Endothelial cell of umbilical vein (primary cell): ENCODE data around the gene PFDN6. TPM values are rescaled to one million over a fixed set of nuclear protein-coding genes. Genes with fewer than 3 reads are reported as not detected.

Experiments used
- BruUV-seq: library from RNA; stranded (reverse); fragments of 400-500 nt; replicated peaks from 2 replicates; lab custom pipeline; 2021; lab: Mats Ljungman, UMichigan
- CTCF ChIA-PET: fragments of 300-600, 350-600 bp; sonication (Branson Sonifier 250); formaldehyde crosslinking; loops from one replicate; lab custom pipeline; 2021; ENCODE audit warnings: antibody characterized with exemption, inconsistent platforms; lab: Charles Lee
- POLR2A ChIA-PET: fragments of 300-600, 350-600 bp; sonication (Branson Sonifier 250); formaldehyde crosslinking; loops from one replicate; lab custom pipeline; 2021; ENCODE audit warnings: antibody characterized with exemption, inconsistent platforms; lab: Charles Lee
- DNase-seq: peaks from one replicate; pipeline ENCODE4 v3.0.0-alpha.2; 2011; ENCODE audit warnings: low read depth, low spot score
- FAIRE-seq: peaks from 2 replicates; lab custom pipeline; 2011; peaks lifted over from hg19 to GRCh38; lab: Jason Lieb, UNC
- H2AFZ ChIP-seq: 2 replicates; pipeline ENCODE4 v1.6.0; 2012; ENCODE audit warnings: low read depth, low read length, control low read depth, inconsistent platforms
- H3K27ac ChIP-seq: 2 replicates; pipeline ENCODE4 v1.5.1; 2011; ENCODE audit warnings: low read depth, mild to moderate bottlenecking, control low read depth, low read length, moderate library complexity; ENCODE audit not compliant: insufficient read depth
- H3K27me3 ChIP-seq, 2 experiments: 2 replicates each; pipeline versions ENCODE4 v1.6.0 to v1.6.1; 2011; ENCODE audit warnings: low read length in 2 of 2, mixed read lengths in 1 of 2; ENCODE audit not compliant: control insufficient read depth in 2 of 2, insufficient read depth in 2 of 2
- H3K36me3 ChIP-seq, 2 experiments: 2 replicates in 1 of 2; 3 replicates in 1 of 2; pipeline ENCODE4 v1.5.1; 2011; ENCODE audit warnings: low read length in 2 of 2, mild to moderate bottlenecking in 1 of 2, moderate library complexity in 1 of 2; ENCODE audit not compliant: control insufficient read depth in 2 of 2, insufficient read depth in 2 of 2; ENCODE audit errors: extremely low read depth in 1 of 2
- H3K4me1 ChIP-seq: 3 replicates; pipeline ENCODE4 v1.5.1; 2011; ENCODE audit warnings: mild to moderate bottlenecking, low read length; ENCODE audit not compliant: control insufficient read depth, insufficient read depth; ENCODE audit errors: extremely low read depth
- H3K4me2 ChIP-seq: 2 replicates; pipeline ENCODE4 v1.6.1; 2011; ENCODE audit warnings: low read length, control low read depth, mixed read lengths; ENCODE audit not compliant: insufficient read depth
- H3K4me3 ChIP-seq, 3 experiments: fragments of 200-600 bp in 1 of 3; sonication (generic), shearing (Covaris generic) in 1 of 3; replicated peaks in 1 of 3; 2 replicates each; pipeline ENCODE4 v1.5.1; 2011 to 2016; ENCODE audit warnings: control low read depth in 3 of 3, low read length in 3 of 3, mild to moderate bottlenecking in 2 of 3, inconsistent platforms in 1 of 3, low read depth in 1 of 3, moderate library complexity in 1 of 3; ENCODE audit not compliant: insufficient read depth in 1 of 3
- H3K79me2 ChIP-seq: 2 replicates; pipeline ENCODE4 v1.6.0; 2012; ENCODE audit warnings: low read length, inconsistent platforms; ENCODE audit not compliant: control insufficient read depth, insufficient read depth
- H3K9ac ChIP-seq: replicated peaks from 2 replicates; pipeline ENCODE3; 2011; ENCODE audit warnings: low read length, control low read depth; ENCODE audit not compliant: insufficient read depth; ENCODE audit errors: extremely low read depth
- H3K9me1 ChIP-seq: replicated peaks from 3 replicates; pipeline ENCODE4 v1.6.0; 2011; ENCODE audit warnings: mild to moderate bottlenecking, low read length; ENCODE audit not compliant: control insufficient read depth, insufficient read depth; ENCODE audit errors: extremely low read depth
- H3K9me3 ChIP-seq: replicated peaks from 2 replicates; pipeline ENCODE4 v1.5.1; 2012; ENCODE audit warnings: low read length, inconsistent platforms; ENCODE audit not compliant: control insufficient read depth, insufficient read depth
- H4K20me1 ChIP-seq: replicated peaks from 2 replicates; pipeline ENCODE3; 2011; ENCODE audit warnings: mild to moderate bottlenecking, low read length; ENCODE audit not compliant: control insufficient read depth, insufficient read depth; ENCODE audit errors: extremely low read depth
- CTCF ChIP-seq, 2 donors: IDR thresholded peaks; 1 replicate in 1 of 2; 2 replicates in 1 of 2; pipeline ENCODE4 v1.5.1; 2011; ENCODE audit warnings: low read length in 2 of 2, mild to moderate bottlenecking in 2 of 2, moderate library complexity in 2 of 2, control low read depth in 1 of 2, inconsistent platforms in 1 of 2, low read depth in 1 of 2; ENCODE audit not compliant: insufficient read depth in 1 of 2; ENCODE audit errors: extremely low read depth in 1 of 2
- EZH2 ChIP-seq: IDR thresholded peaks from 2 replicates; pipeline ENCODE4 v1.6.1; 2012; ENCODE audit warnings: borderline replicate concordance, low read depth, mild to moderate bottlenecking, moderate library complexity, low read length, inconsistent platforms; ENCODE audit not compliant: severe bottlenecking
- FOS ChIP-seq: IDR thresholded peaks from 2 replicates; pipeline ENCODE4 v1.6.1; 2011; ENCODE audit warnings: mild to moderate bottlenecking, low read length, moderate library complexity, borderline replicate concordance; ENCODE audit not compliant: insufficient read depth
- GATA2 ChIP-seq: IDR thresholded peaks from 2 replicates; pipeline ENCODE4 v1.7.0; 2011; ENCODE audit warnings: low read depth, mild to moderate bottlenecking, moderate library complexity, mixed read lengths, low read length; ENCODE audit not compliant: insufficient read length, insufficient read depth
- JUN ChIP-seq: IDR thresholded peaks from 2 replicates; pipeline ENCODE4 v1.6.1; 2011; ENCODE audit warnings: borderline replicate concordance, low read depth; ENCODE audit not compliant: insufficient read length, insufficient read depth
- MAX ChIP-seq: IDR thresholded peaks from 2 replicates; pipeline ENCODE4 v1.6.1; 2011; ENCODE audit not compliant: insufficient read depth, insufficient read length
- MYC ChIP-seq: IDR thresholded peaks from one replicate; pipeline ENCODE4 v1.6.1; 2011; ENCODE audit warnings: mild to moderate bottlenecking, low read depth, low read length
- POLR2A ChIP-seq: IDR thresholded peaks from 2 replicates; pipeline ENCODE4 v1.6.1; 2012; ENCODE audit warnings: low read depth, mild to moderate bottlenecking, control low read depth, low read length
- POLR2AphosphoS5 ChIP-seq: IDR thresholded peaks from 2 replicates; pipeline ENCODE4 v1.6.1; 2012; ENCODE audit warnings: low read depth, mild to moderate bottlenecking, control low read depth, low read length, moderate library complexity; ENCODE audit not compliant: insufficient read depth
- dilution Hi-C: fragments of 300-500 bp; cut with MboI; formaldehyde crosslinking; loops from one replicate; pipeline ENCODE4 v1.15.0; 2019; ENCODE audit warnings: low sequenced_read_pairs; ENCODE audit not compliant: extremely low pct_ligation_motif_present
- intact Hi-C: fragments of 100-400 bp; cut with micrococcal nuclease; formaldehyde crosslinking; loops from one replicate; pipeline ENCODE4 v1.10.0; 2022
- polyA plus RNA-seq, 4 experiments: library from polyadenylated mRNA; depleted of rRNA in 3 of 4; stranded (reverse) in 3 of 4; unstranded in 1 of 4; fragments of >200 nt; gene quantifications; 2 replicates each; pipeline versions ENCODE4 v1.2.1 to v1.2.3, GENCODE V29; 2011 to 2012; ENCODE audit warnings: missing spikeins in 1 of 4
- total RNA-seq: library from RNA; stranded (reverse); gene quantifications from 2 replicates; pipeline ENCODE4 v1.2.3, GENCODE V29; 2021

PFDN6 gene
- total and polyA plus RNA-seq, 2 donors (not counting 3 experiments of a cell fraction or from before 2014, with no cell fraction given): 31.0 to 63.5 TPM

GRCh38 chr6:33298773-33299236 lies 9.4 kb downstream of the PFDN6 start, which contains the start of gene RGL2:
Gene RGL2 (minus strand): TSS chr6:33298942. CDS start chr6:33298610, 332 bp downstream.
- H3K36me3 ChIP-seq: peaks cover 0 to 13% of the 10 kb centered on the region in 2 experiments
- H3K9ac ChIP-seq: peak within 1 kb of the TSS; percentile 65
- H3K9me3 ChIP-seq: no peaks in the 10 kb centered on the region
- peaks cover 13% of the 10 kb centered on the region for H3K4me1 ChIP-seq
- FAIRE-seq (no peak), DNase-seq (no peak)
- H3K4me2 ChIP-seq: peak within 1 kb of the TSS; percentile 76
- ChIA-PET CTCF (interaction anchor here (0.9 to 3.3 kb wide), 13 partner anchors 9 to 127 kb away, joined by 3 to 39 read pairs (median 10); partner anchors contain the start of genes B3GALT4, PFDN6, RPS18 and TAPBP), POLR2A (interaction anchor here (1.7 kb wide), 1 partner anchor 19 kb away, joined by 6 read pairs; the partner anchor contains the start of gene ZBTB22)
- dilution Hi-C loops: no loop called here
- H3K27me3 ChIP-seq: no peaks in the 10 kb centered on the region
- H4K20me1 ChIP-seq: no peaks in the 10 kb centered on the region
- peak within 1 kb of the TSS; percentile 67 to 82 (median 75) for H3K4me3 ChIP-seq
- no peak for TF ChIP-seq GATA2
- peak; percentile 8 for TF ChIP-seq POLR2AphosphoS5
- intact Hi-C loops: loop anchor here (1.0 kb wide), 4 partner anchors 10 to 27 kb away; partner anchors contain the start of genes PFDN6, RPS18, TAPBP and WDR46
- peaks cover 16% of the 10 kb centered on the region for H3K79me2 ChIP-seq
- no TSS peak for BruUV-seq
- no peaks in the 10 kb centered on the region for H3K9me1 ChIP-seq
- peak within 1 kb of the TSS; percentile 40 for H2AFZ ChIP-seq
- peak within 1 kb of the TSS; percentile 80 for H3K27ac ChIP-seq

GRCh38 chr6:33299237-33299944 lies 10.0 kb downstream of the PFDN6 start:
- POLR2A ChIA-PET: interaction anchor here (1.0 to 1.7 kb wide), 3 partner anchors 18 to 50 kb away, joined by 3 to 8 read pairs (median 6); partner anchors contain the start of gene ZBTB22
- intact Hi-C loops (loop anchor here (1.0 kb wide), 4 partner anchors 10 to 27 kb away; partner anchors contain the start of genes PFDN6, RPS18, TAPBP and WDR46), dilution Hi-C loops (no loop called here)
- no peaks in the 10 kb centered on the region for H3K27me3 ChIP-seq
- H3K9ac ChIP-seq: peak overlapping the region; percentile 65
- peak; percentile 98 for FAIRE-seq
- TF ChIP-seq EZH2: no peak
- TF ChIP-seq MYC: no peak
- TF ChIP-seq POLR2A: peak; percentile 98
- TF ChIP-seq GATA2: no peak
- TF ChIP-seq JUN: no peak
- TF ChIP-seq POLR2AphosphoS5: peak; percentile 93
- TF ChIP-seq FOS: no peak
- TF ChIP-seq MAX: no peak
- peak; percentile 70 to 84 for TF ChIP-seq CTCF (IDR thresholded peaks at IDR 0.05; ENCODE audit: extremely low read depth in 1 of 2, insufficient read depth in 1 of 2, low read depth in 1 of 2, low read length in 2 of 2)
- peak overlapping the region; percentile 70 for H3K4me2 ChIP-seq
- no peaks in the 10 kb centered on the region for H3K9me3 ChIP-seq
- peaks cover 3 to 18% of the 10 kb centered on the region in 2 experiments for H3K36me3 ChIP-seq
- H2AFZ ChIP-seq: peak overlapping the region; percentile 40
- peak overlapping the region; percentile 55 to 82 (median 67) for H3K4me3 ChIP-seq
- no peaks in the 10 kb centered on the region for H4K20me1 ChIP-seq
- H3K4me1 ChIP-seq: peaks cover 13% of the 10 kb centered on the region
- H3K79me2 ChIP-seq: peaks cover 16% of the 10 kb centered on the region
- H3K9me1 ChIP-seq: no peaks in the 10 kb centered on the region
- peak overlapping the region; percentile 80 for H3K27ac ChIP-seq
- BruUV-seq: TSS peak; percentile 88
- CTCF ChIA-PET: interaction anchor here (0.8 to 3.3 kb wide), 15 partner anchors 9 to 126 kb away, joined by 3 to 39 read pairs (median 9); partner anchors contain the start of genes B3GALT4, PFDN6, RPS18 and TAPBP
- peak; percentile 88 for DNase-seq
